ENCODE data around the gene ABI1.
"Not testable (repeated sequence)": the region's sequence is repeated elsewhere in the genome, so short reads cannot be mapped to it uniquely, and the experiment has no call there.

The ABI1 gene

GRCh38 chr10:26804418-26805393 is 56.1 kb downstream of the ABI1 start:
- no peak for DNase-seq

GRCh38 chr10:26803849-26804248 is 56.9 kb downstream of the ABI1 start:
- no peak for DNase-seq

DNA sequence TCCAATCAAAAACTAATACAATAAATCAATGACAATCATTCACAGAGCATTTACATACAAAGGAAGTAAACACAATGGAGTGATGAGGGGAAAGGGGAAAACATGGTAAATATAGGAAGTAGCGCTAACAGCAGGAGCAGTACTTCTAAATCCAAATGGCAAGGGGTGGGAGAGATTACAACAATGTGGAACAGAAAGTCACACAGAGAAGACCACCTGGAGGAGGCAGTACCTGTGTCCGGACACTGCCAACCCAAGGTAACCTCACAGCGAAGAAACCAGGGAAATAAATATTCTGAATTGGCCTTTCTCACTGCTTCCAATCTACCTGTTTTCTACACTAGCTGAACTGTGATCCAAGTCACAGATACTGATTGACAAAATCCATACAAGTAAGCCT is 58.2 kb downstream of the ABI1 start:
- DNase-seq, result no peak

DNA sequence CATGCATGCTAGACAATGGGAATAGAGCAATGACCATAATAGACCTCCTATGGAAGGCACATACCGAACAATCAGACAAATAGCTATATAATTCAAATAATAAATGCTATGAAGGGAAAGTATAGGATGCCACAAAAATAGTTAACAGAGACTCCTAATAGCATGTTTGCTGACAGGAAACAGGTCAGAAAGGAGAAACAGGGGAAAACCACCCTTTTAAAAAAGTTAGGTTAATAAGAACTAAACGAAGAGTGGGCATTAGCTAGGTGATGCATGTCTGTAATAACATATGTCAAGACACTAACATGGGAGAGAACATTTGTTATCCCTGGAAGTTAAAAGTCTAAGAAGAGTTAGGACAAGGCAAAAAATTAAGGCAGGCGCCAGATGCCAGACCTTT is 58.9 kb downstream of the ABI1 start:
- no peak for DNase-seq

- DNase-seq, result no peak
Measured at GRCh38 chr10:26801274-26801673, 59.5 kb downstream of the ABI1 start.

- no peak for DNase-seq
Measured at GRCh38 chr10:26800468-26800867, 60.3 kb downstream of the ABI1 start.

DNA sequence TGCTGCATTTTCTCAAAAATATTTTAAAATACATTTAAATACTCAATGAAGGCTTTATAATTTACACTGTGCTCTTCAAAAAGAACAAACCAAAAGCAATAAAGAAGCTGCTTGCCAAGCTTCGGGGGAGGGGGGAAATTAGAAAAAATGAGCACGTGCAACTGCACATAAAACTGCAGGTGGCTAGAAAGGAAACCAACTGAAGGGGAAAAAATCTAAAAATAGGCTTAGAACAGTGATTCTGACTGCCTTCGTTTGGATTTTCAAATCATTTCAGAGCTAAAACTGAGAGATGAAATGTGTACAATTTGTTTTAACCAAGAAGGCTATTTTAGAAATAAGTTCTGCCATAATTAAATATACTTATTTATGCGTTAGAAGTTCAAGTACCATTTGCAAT is 61.4 kb downstream of the ABI1 start:
- no peak for DNase-seq

- no peak for DNase-seq
Measured at GRCh38 chr10:26798298-26798697, 62.5 kb downstream of the ABI1 start.

DNA sequence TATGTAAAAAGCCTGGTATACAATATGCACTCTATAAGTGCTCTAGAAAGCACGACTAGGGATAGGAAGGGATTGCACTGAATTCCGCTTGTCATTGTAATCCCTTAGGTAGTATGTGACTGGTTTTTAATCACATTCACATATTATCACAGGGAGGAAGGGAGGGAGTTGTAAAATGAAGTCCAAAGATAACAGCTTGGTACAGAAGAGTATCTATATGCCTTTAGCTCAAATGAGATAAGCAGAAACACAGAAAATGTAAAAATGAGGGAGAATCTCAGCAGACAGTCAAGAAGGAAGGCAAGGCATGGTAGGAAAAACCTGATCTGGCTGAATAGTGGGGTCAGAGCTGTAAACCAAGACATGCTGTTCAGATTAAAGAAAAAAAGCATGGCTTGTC is 63.4 kb downstream of the ABI1 start:
- DNase-seq, result no peak

- no peak for DNase-seq
Measured at GRCh38 chr10:26792758-26793495, 67.8 kb downstream of the ABI1 start.

DNA sequence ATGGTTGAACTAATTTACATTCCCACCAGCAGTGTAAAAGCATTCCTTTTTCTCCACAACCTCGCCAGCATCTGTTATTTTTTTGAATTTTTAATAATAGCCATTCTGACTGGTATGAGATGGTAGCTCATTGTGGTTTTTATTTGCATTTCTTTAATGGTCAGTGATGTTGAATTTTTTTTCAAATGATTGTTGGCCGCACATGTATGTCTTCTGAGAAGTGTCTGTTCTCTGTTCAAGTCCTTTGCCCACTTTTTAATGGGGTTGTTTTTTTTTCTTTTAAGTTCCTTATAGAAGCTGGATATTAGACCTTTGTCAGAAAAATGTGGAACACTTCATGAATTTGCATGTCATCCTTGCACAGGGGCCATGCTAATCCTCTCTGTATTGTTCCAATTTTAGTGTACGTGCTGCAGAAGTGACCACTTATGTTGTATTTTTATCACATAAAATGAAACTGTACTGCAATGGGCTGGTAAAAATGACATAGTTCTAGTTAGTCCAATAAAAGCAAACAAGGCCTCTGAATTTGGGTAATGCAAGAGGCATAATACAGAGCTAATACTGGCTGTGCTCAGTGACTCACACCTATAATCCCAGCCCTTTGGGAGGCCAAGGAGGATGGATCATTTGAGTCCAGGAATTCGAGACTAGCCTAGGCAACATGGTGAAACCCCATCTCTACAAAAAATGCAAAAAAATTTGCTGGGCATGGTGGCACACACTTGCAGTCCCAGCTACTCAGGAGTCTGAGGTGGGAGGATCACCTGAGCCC is 70.3 kb downstream of the ABI1 start:
- no peak for DNase-seq

DNA sequence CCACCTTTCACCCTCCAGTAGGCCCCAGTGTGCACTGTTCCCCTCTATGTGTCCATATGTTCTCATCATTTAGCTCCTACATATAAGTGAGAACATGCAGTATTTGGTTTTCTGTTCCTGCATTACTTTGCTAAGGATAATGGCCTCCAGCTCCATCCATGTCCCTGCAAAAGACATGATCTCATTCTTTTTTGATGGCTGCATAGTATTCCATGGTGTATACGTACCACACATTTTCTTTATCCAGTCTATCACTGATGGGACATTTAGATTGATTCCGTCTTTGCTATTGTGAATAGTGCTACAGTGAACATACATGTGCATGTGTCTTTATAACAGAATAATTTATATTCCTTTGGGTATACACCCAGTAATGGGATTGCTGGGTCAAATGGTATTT is 71.0 kb downstream of the ABI1 start:
- DNase-seq, result not testable (repeated sequence)

DNA sequence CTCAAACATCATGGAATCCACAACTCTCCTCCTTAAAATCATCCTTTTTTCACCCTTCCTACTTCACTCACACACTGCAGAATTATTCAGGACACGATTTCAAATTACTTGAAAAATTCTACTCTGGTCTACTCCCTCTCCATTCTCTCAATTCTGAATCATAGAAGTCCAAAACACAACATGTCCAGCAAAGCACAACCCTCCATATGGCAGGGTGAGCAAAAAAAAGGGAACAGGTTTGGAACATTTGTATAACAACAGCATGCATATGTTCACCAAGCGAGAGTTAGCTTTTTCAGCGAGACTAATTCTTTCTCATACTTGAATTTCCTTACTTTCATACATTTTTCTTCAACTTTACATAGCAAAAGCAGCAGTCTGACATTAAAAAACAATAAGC is 73.4 kb downstream of the ABI1 start:
- no peak for DNase-seq

DNA sequence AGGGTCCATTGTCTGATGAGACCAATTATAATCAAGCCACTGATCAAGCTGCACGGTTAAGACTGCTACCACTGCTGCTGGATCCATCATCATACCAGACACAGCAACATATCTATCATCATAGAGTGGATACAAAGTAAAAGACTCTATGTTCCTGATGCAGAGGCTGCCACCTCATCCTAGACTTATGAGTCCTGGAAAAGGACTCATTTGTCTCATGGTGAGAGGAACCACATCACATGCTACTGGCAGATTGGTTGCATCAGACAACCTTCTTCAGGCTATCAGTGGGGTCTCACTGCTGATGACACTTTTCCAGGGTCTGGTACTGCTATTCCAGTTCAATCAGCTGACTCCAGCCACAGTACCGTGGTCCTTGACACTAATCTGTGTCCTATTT is 79.0 kb downstream of the ABI1 start:
- no peak for DNase-seq

DNA sequence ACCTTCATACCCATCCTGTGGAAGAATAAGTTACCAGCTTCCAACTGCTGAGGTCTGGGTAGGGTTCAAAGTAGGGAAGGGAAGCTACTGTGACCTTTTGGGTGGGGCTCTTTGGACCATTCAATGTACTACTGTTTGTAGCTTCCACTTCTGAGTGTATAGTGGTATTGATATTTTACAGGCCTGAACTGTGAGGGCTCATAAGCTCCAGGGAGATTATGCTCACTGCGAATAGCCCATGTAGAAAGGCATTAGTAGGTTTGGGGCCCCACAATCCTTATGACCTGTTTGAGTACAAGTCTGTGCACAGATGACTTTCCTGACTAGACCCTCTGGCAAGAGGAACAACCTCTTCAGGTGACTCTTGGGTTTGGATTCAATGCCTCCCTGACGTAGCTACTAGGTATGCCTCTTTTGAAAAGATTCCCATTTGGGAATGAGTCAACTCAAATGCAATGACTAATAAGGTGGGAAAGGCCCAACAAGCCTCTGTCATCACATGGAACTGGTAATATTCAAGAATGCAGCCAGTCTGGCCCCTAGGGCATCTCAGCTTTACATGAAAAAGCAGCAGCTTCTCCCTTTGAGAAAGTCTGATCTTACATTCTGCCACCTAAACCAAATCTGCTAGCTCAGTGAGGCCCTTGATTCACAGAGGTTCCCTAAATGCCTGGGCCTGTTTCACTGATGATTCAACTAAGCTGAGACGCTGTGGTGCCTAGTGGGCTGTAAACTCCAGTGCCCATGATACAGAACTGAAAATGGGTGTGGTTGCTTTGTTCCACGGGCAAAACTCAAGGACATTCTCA is 79.8 kb downstream of the ABI1 start:
- no peak for DNase-seq

GRCh38 chr10:26780106-26780792 is 80.5 kb downstream of the ABI1 start:
- no peak for DNase-seq

DNA sequence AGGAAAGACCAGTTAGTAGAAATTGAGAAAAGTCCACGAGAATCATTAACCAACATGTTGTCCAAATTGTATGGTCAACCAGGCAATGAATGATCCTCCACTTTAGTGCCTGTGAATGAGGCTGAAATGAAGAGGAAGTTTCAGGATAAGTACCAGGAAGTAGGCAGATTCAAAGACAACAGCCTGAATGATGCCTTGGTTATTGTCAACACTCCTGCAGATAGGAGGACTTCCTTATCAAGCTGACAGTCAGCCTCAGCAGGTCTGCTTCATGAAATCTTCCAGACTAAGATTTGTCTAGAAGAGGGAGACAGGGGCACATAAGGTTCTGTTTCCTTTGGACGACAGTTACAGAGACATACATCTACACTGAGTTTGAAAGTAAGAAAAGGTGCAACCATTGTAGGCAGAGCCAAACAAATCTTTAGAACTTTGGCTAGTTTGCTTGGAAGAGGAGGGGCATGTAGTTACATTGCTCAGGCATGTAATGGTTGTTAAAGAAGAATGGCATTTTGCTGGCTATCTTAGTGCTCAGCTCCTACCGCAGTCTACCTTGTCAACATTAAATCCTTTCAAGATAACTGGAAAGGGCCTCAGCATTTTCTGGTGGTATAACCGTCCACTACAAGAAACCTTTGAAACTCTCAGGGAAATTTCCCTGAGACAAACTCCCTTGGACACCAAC is 81.4 kb downstream of the ABI1 start:
- DNase-seq, result no peak

GRCh38 chr10:26777686-26778085 is 83.1 kb downstream of the ABI1 start:
- no peak for DNase-seq

DNA sequence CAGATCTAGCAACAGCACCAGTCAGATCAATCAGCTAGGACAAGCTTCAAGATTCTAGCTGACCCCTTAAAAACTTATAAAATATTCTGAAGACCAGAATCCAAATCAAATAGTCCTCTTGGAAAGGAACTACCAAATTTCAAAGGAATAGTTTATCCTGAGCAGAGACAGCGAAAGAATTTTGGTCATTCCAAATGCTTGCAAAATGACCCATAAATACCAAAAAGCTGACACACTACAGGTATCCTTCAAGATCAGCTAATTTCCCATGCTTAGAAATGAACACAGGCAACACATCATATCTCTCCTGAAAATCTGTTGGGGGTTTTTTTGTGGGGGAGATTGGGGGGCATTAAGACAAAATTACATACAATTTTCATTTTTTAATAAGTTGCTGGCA is 84.5 kb downstream of the ABI1 start:
- DNase-seq, result no peak

DNA sequence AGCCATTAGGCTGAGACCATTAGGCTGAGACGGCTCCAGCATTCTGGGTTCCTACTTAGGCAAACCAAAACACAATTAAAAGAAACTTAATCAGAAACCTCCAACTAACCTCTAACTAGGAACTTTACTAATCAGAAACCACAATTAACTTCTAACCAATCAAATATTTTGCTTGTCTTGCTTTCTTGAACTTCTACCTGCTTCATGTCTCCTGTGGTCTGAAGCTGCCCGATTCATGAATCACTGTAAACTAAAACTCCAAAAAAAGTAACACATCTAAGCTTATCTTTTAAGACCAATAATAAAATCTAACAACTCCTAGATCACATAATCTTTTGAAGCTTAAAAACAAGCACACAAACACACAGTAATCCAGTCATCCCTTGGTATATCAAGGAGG is 87.1 kb downstream of the ABI1 start:
- no peak for DNase-seq

- no peak for DNase-seq
Measured at GRCh38 chr10:26770069-26770468, 90.7 kb downstream of the ABI1 start.

All from activated CD4-positive, alpha-beta T cell treated with anti-CD3 and anti-CD28 coated beads, Interleukin-2, amount 50 U/mL, for 4 hours (primary cell).